ENCODE results near the gene REEP2.
"Not testable (repeated sequence)": the region's sequence is repeated elsewhere in the genome, so short reads cannot be mapped to it uniquely, and the experiment has no call there.

Gene REEP2

GRCh38 chr5:138466125-138466899, 27.5 kb downstream of the REEP2 start:
- DNase-seq = no peak

- no peak for DNase-seq
Observed at GRCh38 chr5:138466900-138467710, 28.2 kb downstream of the REEP2 start.

GRCh38 chr5:138467711-138468132, 28.9 kb downstream of the REEP2 start:
- no peak for DNase-seq

- peak; percentile 67 for DNase-seq
Observed at GRCh38 chr5:138468133-138468965, 29.5 kb downstream of the REEP2 start.

GRCh38 chr5:138468966-138469539, 30.2 kb downstream of the REEP2 start:
- DNase-seq = no peak

GRCh38 chr5:138469540-138470321, 30.9 kb downstream of the REEP2 start:
- no peak for DNase-seq

- DNase-seq = no peak
Observed at GRCh38 chr5:138470322-138471051, 31.6 kb downstream of the REEP2 start.

- DNase-seq = no peak
Observed at GRCh38 chr5:138471052-138471361, 32.1 kb downstream of the REEP2 start.

GRCh38 chr5:138472353-138472752, 33.5 kb downstream of the REEP2 start:
- DNase-seq = no peak

- DNase-seq = not testable (repeated sequence)
Observed at GRCh38 chr5:138473151-138473550, 34.3 kb downstream of the REEP2 start.

- DNase-seq = no peak
Observed at GRCh38 chr5:138476918-138477317, 38.1 kb downstream of the REEP2 start.

- no peak for DNase-seq
Observed at GRCh38 chr5:138482638-138483037, 43.8 kb downstream of the REEP2 start.

GRCh38 chr5:138488481-138488945, 49.7 kb downstream of the REEP2 start:
- DNase-seq = no peak

GRCh38 chr5:138489683-138490061, 50.8 kb downstream of the REEP2 start:
- DNase-seq = no peak

- DNase-seq = no peak
Observed at GRCh38 chr5:138490648-138491283, 51.9 kb downstream of the REEP2 start.

GRCh38 chr5:138491284-138491648, 52.4 kb downstream of the REEP2 start:
- no peak for DNase-seq

GRCh38 chr5:138491669-138492559, 53.1 kb downstream of the REEP2 start:
- DNase-seq = peak; percentile 73

- DNase-seq = no peak
Observed at GRCh38 chr5:138492560-138493045, 53.7 kb downstream of the REEP2 start.

GRCh38 chr5:138495351-138495750, 56.5 kb downstream of the REEP2 start:
- no peak for DNase-seq

All from MV-4-11 (cell line).